ENCODE data around the gene UQCRQ. TPM values are rescaled to one million over a fixed set of nuclear protein-coding genes. Genes with fewer than 3 reads are reported as not detected.

Gene UQCRQ
- total RNA-seq: 100 to 1,000 TPM; 113 to 184 (median 126) TPM

DNA sequence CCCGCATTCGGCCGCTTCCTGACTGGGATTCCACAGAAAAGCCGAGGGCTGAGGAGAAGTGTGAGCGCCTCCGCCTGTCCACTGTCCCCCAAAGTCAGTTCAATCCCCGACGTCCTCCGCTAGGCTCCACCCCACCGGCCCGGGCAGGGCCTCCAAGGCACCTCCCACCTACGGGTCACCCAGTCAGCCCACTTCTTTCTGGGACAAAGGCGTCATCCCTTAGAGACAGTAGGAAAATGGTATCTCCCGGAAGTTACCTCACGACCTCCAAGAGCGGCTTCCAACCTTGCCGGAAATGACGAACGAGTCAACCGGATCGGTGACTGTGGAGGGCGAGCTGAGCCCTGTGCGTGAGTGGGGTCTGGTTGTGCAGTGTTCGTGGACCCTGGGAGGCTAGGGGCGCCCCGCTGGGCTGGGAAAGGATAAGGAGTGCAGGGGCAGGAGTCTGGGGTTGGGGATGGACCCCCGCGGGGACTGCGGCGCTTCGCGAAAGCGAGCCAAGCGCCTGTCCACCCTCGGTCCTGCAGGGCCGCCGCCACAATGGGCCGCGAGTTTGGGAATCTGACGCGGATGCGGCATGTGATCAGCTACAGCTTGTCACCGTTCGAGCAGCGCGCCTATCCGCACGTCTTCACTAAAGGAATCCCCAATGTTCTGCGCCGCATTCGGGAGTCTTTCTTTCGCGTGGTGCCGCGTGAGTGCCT, at the start of gene UQCRQ, which contains the start of gene GDF9:
Gene UQCRQ, plus strand, starts transcription at position 301 of the 704 bp plus-strand sequence. Its CDS starts 240 bp downstream, at position 541.
Gene GDF9, minus strand, starts transcription at position 128 of the 704 bp plus-strand sequence. CDS start 1,936 bp downstream, outside the sequence.
- Histone ChIP-seq H3K4me3 (peak within 1 kb of the TSS; percentile 70 to 91 (median 82)), H3K9me3 (no peaks in the 10 kb centered on the region), H3K27me3 (no peaks in the 10 kb centered on the region), H3K27ac (replicated peaks in 1 of 4) (peak within 1 kb of the TSS; percentile 90 to 96 (median 92)), H3K4me1 (peaks cover 13 to 31% (median 21%) of the 10 kb centered on the region in 4 donors), H3K36me3 (peaks cover 15 to 40% (median 34%) of the 10 kb centered on the region in 4 donors)
- WGBS: 0% methylated on average over 35 of the region's 55 CpGs
- peak; percentile 86 for TF ChIP-seq POLR2A (IDR thresholded peaks at IDR 0.05; ENCODE audit: low read depth)
- TF ChIP-seq, protein P1, sequence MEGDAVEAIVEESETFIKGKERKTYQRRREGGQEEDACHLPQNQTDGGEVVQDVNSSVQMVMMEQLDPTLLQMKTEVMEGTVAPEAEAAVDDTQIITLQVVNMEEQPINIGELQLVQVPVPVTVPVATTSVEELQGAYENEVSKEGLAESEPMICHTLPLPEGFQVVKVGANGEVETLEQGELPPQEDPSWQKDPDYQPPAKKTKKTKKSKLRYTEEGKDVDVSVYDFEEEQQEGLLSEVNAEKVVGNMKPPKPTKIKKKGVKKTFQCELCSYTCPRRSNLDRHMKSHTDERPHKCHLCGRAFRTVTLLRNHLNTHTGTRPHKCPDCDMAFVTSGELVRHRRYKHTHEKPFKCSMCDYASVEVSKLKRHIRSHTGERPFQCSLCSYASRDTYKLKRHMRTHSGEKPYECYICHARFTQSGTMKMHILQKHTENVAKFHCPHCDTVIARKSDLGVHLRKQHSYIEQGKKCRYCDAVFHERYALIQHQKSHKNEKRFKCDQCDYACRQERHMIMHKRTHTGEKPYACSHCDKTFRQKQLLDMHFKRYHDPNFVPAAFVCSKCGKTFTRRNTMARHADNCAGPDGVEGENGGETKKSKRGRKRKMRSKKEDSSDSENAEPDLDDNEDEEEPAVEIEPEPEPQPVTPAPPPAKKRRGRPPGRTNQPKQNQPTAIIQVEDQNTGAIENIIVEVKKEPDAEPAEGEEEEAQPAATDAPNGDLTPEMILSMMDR (IDR thresholded peaks at IDR 0.05): peak; percentile 18 to 38 (median 23)
- TF ChIP-seq POLR2AphosphoS5 (IDR thresholded peaks at IDR 0.05): peak; percentile 98
- TF ChIP-seq EP300 (IDR thresholded peaks at IDR 0.05): no peak
- peak; percentile 98 for DNase-seq (ENCODE audit: extremely low spot score)
- intact Hi-C loops (cut with DNase I): loop anchor here (5.0 kb wide), 1 partner anchor 34 kb away; the partner anchor contains the start of gene SHROOM1

DNA sequence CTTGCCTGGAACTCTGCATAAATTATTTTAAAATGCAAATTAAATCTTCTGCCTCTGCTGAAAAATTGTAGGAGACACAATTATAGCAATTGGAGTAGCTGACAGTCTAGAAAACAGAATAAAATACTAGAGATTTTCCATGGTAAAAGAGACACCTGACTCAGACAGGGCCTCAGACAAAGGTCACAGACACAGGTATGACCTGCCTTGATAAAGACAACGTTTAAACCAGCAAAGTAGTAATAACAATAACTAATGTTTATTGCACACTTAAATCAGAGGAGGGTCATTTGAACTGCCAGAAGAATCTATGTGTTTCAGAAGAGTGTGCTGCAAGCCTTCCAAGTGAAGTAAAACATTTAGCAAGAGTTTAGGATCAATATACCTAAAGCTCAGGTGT, 49.4 kb upstream of the UQCRQ start:
- intact Hi-C loops (cut with DNase I): loop anchor here (10.0 kb wide), 1 partner anchor 62 kb away; no protein-coding TSS in a partner anchor
- Histone ChIP-seq H3K27ac (replicated peaks in 1 of 4) (no peak overlapping the region), H3K4me1 (peaks cover 14 to 35% (median 32%) of the 10 kb centered on the region in 4 donors), H3K9me3 (no peaks in the 10 kb centered on the region), H3K4me3 (no peak overlapping the region), H3K27me3 (peaks cover 0 to 45% (median 29%) of the 10 kb centered on the region in 4 donors), H3K36me3 (no peaks in the 10 kb centered on the region)
- 80% methylated on average over 1 of the region's 1 CpG for WGBS
- DNase-seq (ENCODE audit: extremely low spot score): no peak
- TF ChIP-seq POLR2A (IDR thresholded peaks at IDR 0.05; ENCODE audit: low read depth) (no peak), EP300 (IDR thresholded peaks at IDR 0.05) (no peak), POLR2AphosphoS5 (IDR thresholded peaks at IDR 0.05) (no peak)
- TF ChIP-seq, protein P1 (IDR thresholded peaks at IDR 0.05): no peak

DNA sequence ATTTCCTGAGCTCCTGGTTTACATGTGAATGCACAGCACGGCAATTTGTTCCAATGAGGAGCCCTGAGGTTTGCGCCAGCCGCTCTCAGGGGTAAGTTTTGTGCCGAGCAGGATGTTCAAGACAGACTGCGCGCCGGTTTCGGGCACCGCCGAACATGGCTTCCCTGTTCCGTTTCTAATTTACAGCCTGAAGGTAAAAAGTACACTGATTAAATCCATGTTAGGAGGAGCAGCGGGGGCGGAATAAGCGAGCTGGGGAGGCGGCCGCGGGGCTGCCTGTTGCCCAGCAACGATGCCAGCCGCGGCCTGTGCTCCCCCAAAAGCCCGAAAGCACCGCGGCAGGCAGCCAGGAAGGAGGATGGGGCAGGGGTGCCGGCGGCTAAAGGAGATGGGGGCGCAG, 47.0 kb upstream of the UQCRQ start:
- Histone ChIP-seq H3K9me3 (no peaks in the 10 kb centered on the region), H3K4me3 (peak overlapping the region in 1 of 4 donors; percentile 22), H3K27ac (replicated peaks in 1 of 4) (no peak overlapping the region), H3K27me3 (peaks cover 0 to 20% (median 7%) of the 10 kb centered on the region in 4 donors), H3K36me3 (peaks cover 0 to 10% (median 3%) of the 10 kb centered on the region in 4 donors), H3K4me1 (peaks cover 0 to 26% (median 24%) of the 10 kb centered on the region in 4 donors)
- WGBS: 43% methylated on average over 26 of the region's 26 CpGs
- intact Hi-C loops (cut with DNase I): loop anchor here (10.0 kb wide), 1 partner anchor 65 kb away; no protein-coding TSS in a partner anchor
- TF ChIP-seq EP300 (IDR thresholded peaks at IDR 0.05) (no peak), POLR2A (IDR thresholded peaks at IDR 0.05; ENCODE audit: low read depth) (no peak), POLR2AphosphoS5 (IDR thresholded peaks at IDR 0.05) (no peak)
- TF ChIP-seq, protein P1 (IDR thresholded peaks at IDR 0.05): no peak
- DNase-seq (ENCODE audit: extremely low spot score): no peak

DNA sequence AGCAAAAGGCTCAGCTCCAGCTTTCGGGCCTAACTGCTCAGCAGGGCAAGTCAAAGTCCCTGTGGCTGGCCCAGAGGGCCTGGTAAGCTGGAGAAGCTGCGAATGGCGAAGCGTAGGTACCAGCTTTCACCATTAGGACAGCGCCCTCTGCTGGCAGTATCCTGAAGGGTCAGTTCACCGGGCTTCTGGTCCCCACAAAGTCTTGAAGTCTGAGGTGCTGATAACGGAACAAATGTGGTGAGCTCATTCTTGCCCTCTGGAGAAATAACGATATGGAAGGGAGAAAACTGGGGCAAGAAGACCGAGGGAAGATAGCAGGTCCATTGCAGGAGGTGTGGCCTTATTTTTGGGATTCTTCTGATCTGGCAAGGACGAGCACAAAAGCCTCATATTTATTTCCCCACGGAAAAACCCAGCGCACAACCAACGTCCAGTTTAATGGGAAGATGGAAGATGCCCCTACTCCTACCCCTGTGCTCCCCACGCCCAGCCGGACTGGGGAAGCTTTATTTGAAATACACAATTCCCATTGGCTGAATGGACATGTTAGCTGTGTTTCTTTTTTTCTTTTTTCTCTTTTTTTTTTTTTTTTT, 46.2 kb upstream of the UQCRQ start:
- Histone ChIP-seq H3K36me3 (peaks cover 0 to 18% (median 9%) of the 10 kb centered on the region in 4 donors), H3K27ac (replicated peaks in 1 of 4) (no peak overlapping the region), H3K4me1 (peaks cover 0 to 25% (median 23%) of the 10 kb centered on the region in 4 donors), H3K9me3 (no peaks in the 10 kb centered on the region), H3K4me3 (peak overlapping the region in 1 of 4 donors; percentile 22), H3K27me3 (peaks cover 0 to 18% (median 4%) of the 10 kb centered on the region in 4 donors)
- WGBS: 28% methylated on average over 15 of the region's 15 CpGs
- peak; percentile 98 for DNase-seq (ENCODE audit: extremely low spot score)
- TF ChIP-seq POLR2AphosphoS5 (IDR thresholded peaks at IDR 0.05): peak in 1 of 2 donors; percentile 45
- no peak for TF ChIP-seq EP300 (IDR thresholded peaks at IDR 0.05)
- no peak for TF ChIP-seq POLR2A (IDR thresholded peaks at IDR 0.05; ENCODE audit: low read depth)
- TF ChIP-seq, protein P1 (IDR thresholded peaks at IDR 0.05): peak; percentile 83 to 94 (median 85)
- intact Hi-C loops (cut with DNase I): loop anchor here (5.0 to 10.0 kb wide), 3 partner anchors 43 to 435 kb away; partner anchors contain the start of gene SEPTIN8
